ENCODE measurements around the gene SLC39A6. TPM values are rescaled to one million over a fixed set of nuclear protein-coding genes. Genes with fewer than 3 reads are reported as not detected.
"Not testable (repeated sequence)": the region's sequence is repeated elsewhere in the genome, so short reads cannot be mapped to it uniquely, and the experiment has no call there.

SLC39A6 gene
- total and polyA plus RNA-seq, 2 donors (not counting 3 experiments of a cell fraction or from before 2014, with no cell fraction given): 13.8 to 23.1 TPM

- Histone ChIP-seq H3K27ac (ENCODE audit: insufficient read depth, low read depth, low read length) (no peak overlapping the region), H3K4me2 (ENCODE audit: insufficient read depth, low read length) (no peak overlapping the region), H3K9me3 (replicated peaks; ENCODE audit: control insufficient read depth, insufficient read depth, low read length) (no peaks in the 10 kb centered on the region), H3K27me3 (ENCODE audit: control insufficient read depth in 2 of 2, insufficient read depth in 2 of 2, low read length in 2 of 2) (peaks cover 0 to 9% of the 10 kb centered on the region in 2 experiments), H3K4me1 (ENCODE audit: control insufficient read depth, extremely low read depth, insufficient read depth, low read length) (no peaks in the 10 kb centered on the region), H3K9ac (replicated peaks; ENCODE audit: extremely low read depth, insufficient read depth, low read length) (no peak overlapping the region), H2AFZ (ENCODE audit: low read depth, low read length) (no peak overlapping the region), H3K9me1 (replicated peaks; ENCODE audit: control insufficient read depth, extremely low read depth, insufficient read depth, low read length) (no peaks in the 10 kb centered on the region), H3K36me3 (ENCODE audit: control insufficient read depth in 2 of 2, extremely low read depth in 1 of 2, insufficient read depth in 2 of 2, low read length in 2 of 2) (no peaks in the 10 kb centered on the region), H3K79me2 (ENCODE audit: control insufficient read depth, insufficient read depth, low read length) (no peaks in the 10 kb centered on the region), H4K20me1 (replicated peaks; ENCODE audit: control insufficient read depth, extremely low read depth, insufficient read depth, low read length) (no peaks in the 10 kb centered on the region), H3K4me3 (replicated peaks in 1 of 3; ENCODE audit: insufficient read depth in 1 of 3, low read depth in 1 of 3, low read length in 3 of 3) (no peak overlapping the region)
- dilution Hi-C loops (cut with MboI; ENCODE audit: extremely low pct_ligation_motif_present, low sequenced_read_pairs): no loop called here
- POLR2A ChIA-PET: no interaction called here
- DNase-seq (ENCODE audit: low read depth, low spot score) (no peak), FAIRE-seq (no peak)
- TF ChIP-seq POLR2A (IDR thresholded peaks at IDR 0.05; ENCODE audit: low read depth, low read length) (no peak), FOS (IDR thresholded peaks at IDR 0.05; ENCODE audit: borderline replicate concordance, insufficient read depth, low read length) (no peak)
- no TSS peak for BruUV-seq (replicated peaks)
- intact Hi-C loops (cut with micrococcal nuclease): no loop called here
- CTCF ChIA-PET: interaction anchor here (0.6 to 1.6 kb wide), 2 partner anchors 12 to 190 kb away, joined by 3 to 5 read pairs; no protein-coding TSS in a partner anchor
Measured at GRCh38 chr18:36083729-36084128, 45.4 kb downstream of the SLC39A6 start.

DNA sequence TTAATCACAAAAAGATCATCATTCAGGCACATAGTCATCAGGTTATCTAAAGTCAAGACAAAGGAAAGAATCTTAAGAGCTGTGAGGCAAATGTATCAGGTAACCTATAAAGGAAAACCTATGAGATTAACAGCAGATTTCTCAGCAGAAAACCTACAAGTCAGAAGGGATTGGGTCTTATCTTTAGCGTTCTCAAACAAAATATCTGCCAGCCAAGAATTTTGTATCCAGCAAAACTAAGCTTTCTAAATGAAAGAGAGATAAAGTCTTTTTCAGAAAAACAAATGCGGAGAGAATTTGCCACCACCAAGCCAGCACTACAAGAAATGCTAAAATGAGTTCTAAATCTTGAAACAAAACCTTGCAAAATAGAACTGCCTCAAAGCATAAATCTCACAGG lies 48.0 kb downstream of the SLC39A6 start:
- POLR2A ChIA-PET; CTCF ChIA-PET; H3K9ac ChIP-seq (replicated peaks; ENCODE audit: extremely low read depth, insufficient read depth, low read length); H2AFZ ChIP-seq (ENCODE audit: low read depth, low read length); H4K20me1 ChIP-seq (replicated peaks; ENCODE audit: control insufficient read depth, extremely low read depth, insufficient read depth, low read length); H3K27ac ChIP-seq (ENCODE audit: insufficient read depth, low read depth, low read length); dilution Hi-C loops (cut with MboI; ENCODE audit: extremely low pct_ligation_motif_present, low sequenced_read_pairs); H3K4me3 ChIP-seq (replicated peaks in 1 of 3; ENCODE audit: insufficient read depth in 1 of 3, low read depth in 1 of 3, low read length in 3 of 3); H3K79me2 ChIP-seq (ENCODE audit: control insufficient read depth, insufficient read depth, low read length); H3K9me3 ChIP-seq (replicated peaks; ENCODE audit: control insufficient read depth, insufficient read depth, low read length); H3K36me3 ChIP-seq (ENCODE audit: control insufficient read depth in 2 of 2, extremely low read depth in 1 of 2, insufficient read depth in 2 of 2, low read length in 2 of 2); DNase-seq (ENCODE audit: low read depth, low spot score); FAIRE-seq; intact Hi-C loops (cut with micrococcal nuclease); H3K4me1 ChIP-seq (ENCODE audit: control insufficient read depth, extremely low read depth, insufficient read depth, low read length); BruUV-seq (replicated peaks); H3K9me1 ChIP-seq (replicated peaks; ENCODE audit: control insufficient read depth, extremely low read depth, insufficient read depth, low read length); H3K4me2 ChIP-seq (ENCODE audit: insufficient read depth, low read length): not testable (repeated sequence)
- peaks cover 3 to 12% of the 10 kb centered on the region in 2 experiments for H3K27me3 ChIP-seq (ENCODE audit: control insufficient read depth in 2 of 2, insufficient read depth in 2 of 2, low read length in 2 of 2)
